Thyroid gland (tissue), 4 donors: Measurements from ENCODE around the gene FOXC2. TPM values are rescaled to one million over a fixed set of nuclear protein-coding genes. Genes with fewer than 3 reads are reported as not detected.

ENCODE experiments used
- DNase-seq, 2 donors: peaks; one replicate each; pipeline ENCODE4 v3.0.0-alpha.2; 2019
- H3K27ac ChIP-seq, 3 donors: fragments of 200-600 bp; sonication (generic); 1 replicate in 2 of 3; 2 replicates in 1 of 3; pipeline ENCODE4 v1.5.1; 2016 to 2019; ENCODE audit warnings: mild to moderate bottlenecking in 1 of 3, moderate library complexity in 1 of 3
- H3K27me3 ChIP-seq: fragments of 200-600 bp; sonication (generic); one replicate; pipeline ENCODE4 v1.5.1; 2019
- H3K36me3 ChIP-seq, 2 donors: fragments of 200-600 bp; sonication (generic); one replicate each; pipeline ENCODE4 v1.5.1; 2016 to 2019
- H3K4me1 ChIP-seq, 2 donors: fragments of 200-600 bp; sonication (generic); one replicate each; pipeline ENCODE4 v1.5.1; 2017 to 2019
- H3K4me3 ChIP-seq, 3 donors: fragments of 200-600 bp; sonication (generic); replicated peaks in 1 of 3; 1 replicate in 2 of 3; 2 replicates in 1 of 3; pipeline ENCODE4 v1.5.1; 2016; ENCODE audit warnings: mild to moderate bottlenecking in 1 of 3
- H3K9me3 ChIP-seq: fragments of 200-600 bp; sonication (generic); one replicate; pipeline ENCODE4 v1.5.1; 2017
- POLR2A ChIP-seq, 2 donors: fragments of 450-650 bp; IDR thresholded peaks; one replicate each; pipeline ENCODE4 v1.6.1; 2017; ENCODE audit warnings: antibody characterized with exemption in 2 of 2, mild to moderate bottlenecking in 2 of 2, moderate library complexity in 1 of 2
- WGBS, 2 donors: methylation state at CpG; one replicate each; pipeline ENCODE4 v1.1.5; 2017; 5-methylcytosine and 5-hydroxymethylcytosine counted together
- intact Hi-C: fragments of 100-400 bp; cut with DNase I; formaldehyde crosslinking; loops from one replicate; pipeline ENCODE4 v1.15.1; 2023
- total RNA-seq, 4 donors: library from RNA; depleted of rRNA; stranded (reverse); fragments of >200 nt; gene quantifications; one replicate each; pipeline ENCODE4 v1.2.3, GENCODE V29; 2016
- TF ChIP-seq, protein P1 (sequence below), 6 experiments: fragments of 200-600 bp in 3 of 6; fragments of 450-650 bp in 3 of 6; sonication (generic) in 3 of 6; IDR thresholded peaks; one replicate each; pipeline ENCODE4 v1.5.1; 2016 to 2019; ENCODE audit warnings: antibody characterized with exemption in 6 of 6, mild to moderate bottlenecking in 2 of 6, inconsistent platforms in 1 of 6, moderate library complexity in 1 of 6

The FOXC2 gene
- total RNA-seq, 4 donors from 2014 or later: 1.9 to 4.0 (median 2.1) TPM

DNA sequence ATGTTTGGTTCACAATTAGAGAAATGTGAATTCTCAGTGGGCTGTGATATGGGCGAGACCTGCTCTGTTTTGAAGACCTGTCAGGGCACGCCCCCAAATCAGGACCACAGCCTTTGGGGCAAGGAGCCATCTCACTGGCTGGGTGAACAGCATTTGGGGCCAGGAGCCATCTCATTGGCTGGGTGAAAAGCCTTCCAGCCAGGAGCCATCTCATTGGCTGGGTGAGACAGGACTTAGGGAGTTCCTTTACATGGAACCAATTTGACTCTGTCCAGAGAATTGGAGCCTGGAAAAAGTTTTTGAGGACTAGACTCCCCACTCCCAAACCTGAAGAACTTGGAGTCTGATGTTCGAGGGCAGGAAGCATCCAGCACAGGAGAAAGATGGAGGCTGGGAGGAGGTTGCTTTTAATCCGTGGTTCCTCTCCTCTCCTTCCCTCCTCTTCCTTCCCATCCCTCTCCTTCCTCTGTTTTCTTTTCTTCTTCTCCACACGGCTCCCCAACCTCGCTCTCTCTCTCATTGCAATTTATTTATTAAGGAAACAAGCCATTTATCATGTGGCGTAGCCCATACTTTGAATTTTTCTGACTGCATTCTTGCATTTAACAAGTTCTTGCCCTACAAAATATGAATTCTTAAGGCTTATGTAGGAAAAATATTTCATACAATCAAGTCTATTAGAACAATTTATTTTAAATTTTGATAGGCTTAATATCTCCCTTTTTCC lies 31.4 kb downstream of the FOXC2 start:
- Histone ChIP-seq H3K4me1 (no peaks in the 10 kb centered on the region), H3K4me3 (no peak overlapping the region), H3K36me3 (no peaks in the 10 kb centered on the region), H3K9me3 (no peaks in the 10 kb centered on the region), H3K27me3 (no peaks in the 10 kb centered on the region), H3K27ac (no peak overlapping the region)
- DNase-seq: no peak
- intact Hi-C loops: no loop called here
- TF ChIP-seq, protein P1, sequence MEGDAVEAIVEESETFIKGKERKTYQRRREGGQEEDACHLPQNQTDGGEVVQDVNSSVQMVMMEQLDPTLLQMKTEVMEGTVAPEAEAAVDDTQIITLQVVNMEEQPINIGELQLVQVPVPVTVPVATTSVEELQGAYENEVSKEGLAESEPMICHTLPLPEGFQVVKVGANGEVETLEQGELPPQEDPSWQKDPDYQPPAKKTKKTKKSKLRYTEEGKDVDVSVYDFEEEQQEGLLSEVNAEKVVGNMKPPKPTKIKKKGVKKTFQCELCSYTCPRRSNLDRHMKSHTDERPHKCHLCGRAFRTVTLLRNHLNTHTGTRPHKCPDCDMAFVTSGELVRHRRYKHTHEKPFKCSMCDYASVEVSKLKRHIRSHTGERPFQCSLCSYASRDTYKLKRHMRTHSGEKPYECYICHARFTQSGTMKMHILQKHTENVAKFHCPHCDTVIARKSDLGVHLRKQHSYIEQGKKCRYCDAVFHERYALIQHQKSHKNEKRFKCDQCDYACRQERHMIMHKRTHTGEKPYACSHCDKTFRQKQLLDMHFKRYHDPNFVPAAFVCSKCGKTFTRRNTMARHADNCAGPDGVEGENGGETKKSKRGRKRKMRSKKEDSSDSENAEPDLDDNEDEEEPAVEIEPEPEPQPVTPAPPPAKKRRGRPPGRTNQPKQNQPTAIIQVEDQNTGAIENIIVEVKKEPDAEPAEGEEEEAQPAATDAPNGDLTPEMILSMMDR (IDR thresholded peaks at IDR 0.05): no peak
- TF ChIP-seq POLR2A (IDR thresholded peaks at IDR 0.05): no peak
- WGBS, 2 donors: 61 to 64% methylated on average over 7 of the region's 7 CpGs

DNA sequence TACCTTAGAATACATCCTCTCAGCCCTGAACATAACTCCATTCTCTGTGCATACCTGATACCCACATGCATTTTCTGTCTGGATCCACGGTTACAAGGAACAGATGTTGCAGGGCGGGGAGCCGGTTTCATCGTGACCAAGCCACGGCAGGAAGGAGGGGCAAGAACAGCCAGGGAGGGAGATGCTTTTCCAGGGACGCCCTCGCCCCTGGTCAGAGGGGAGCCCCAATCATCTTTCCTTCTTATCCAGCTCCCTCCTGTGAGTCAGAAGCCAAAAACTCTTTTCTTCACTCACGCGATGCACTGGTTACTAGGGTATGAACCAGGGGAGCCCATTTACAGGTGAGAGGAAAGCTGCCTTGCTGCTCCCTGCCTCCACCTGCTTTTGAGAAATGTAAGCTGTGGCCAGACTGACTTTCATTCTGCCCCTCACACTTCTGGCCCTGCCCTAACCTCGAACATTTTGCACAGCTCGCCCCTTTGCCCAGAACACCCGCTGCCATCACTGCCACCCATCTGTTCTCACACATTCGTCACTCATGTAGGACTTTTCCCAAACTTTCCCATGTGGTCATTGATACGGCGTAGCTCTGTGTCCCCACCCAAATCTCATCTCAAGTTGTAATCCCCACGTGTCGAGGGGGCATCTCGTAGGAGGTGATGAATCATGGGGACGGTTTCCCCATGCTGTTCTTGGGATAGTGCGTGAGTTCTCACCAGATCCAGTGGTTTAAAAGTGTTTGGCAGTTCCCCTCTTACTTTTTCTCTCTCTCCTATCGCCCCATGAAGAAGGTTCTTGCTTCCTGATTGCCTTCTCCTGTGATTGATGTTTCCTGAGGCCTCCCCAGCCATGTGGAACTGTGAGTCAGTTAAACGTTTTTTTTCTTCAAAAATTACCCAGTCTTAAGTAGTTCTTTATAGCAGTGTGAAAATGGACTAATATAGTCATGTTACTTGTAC lies 32.3 kb downstream of the FOXC2 start:
- Histone ChIP-seq H3K36me3 (no peaks in the 10 kb centered on the region), H3K4me1 (no peaks in the 10 kb centered on the region), H3K27ac (no peak overlapping the region), H3K27me3 (no peaks in the 10 kb centered on the region), H3K4me3 (no peak overlapping the region), H3K9me3 (no peaks in the 10 kb centered on the region)
- intact Hi-C loops: no loop called here
- DNase-seq: no peak
- WGBS, 2 donors: 77 to 82% methylated on average over 22 of the region's 22 CpGs
- no peak for TF ChIP-seq POLR2A (IDR thresholded peaks at IDR 0.05)
- TF ChIP-seq, protein P1 (IDR thresholded peaks at IDR 0.05): no peak

- DNase-seq: no peak
- Histone ChIP-seq H3K9me3 (no peaks in the 10 kb centered on the region), H3K4me3 (no peak overlapping the region), H3K36me3 (no peaks in the 10 kb centered on the region), H3K27me3 (no peaks in the 10 kb centered on the region), H3K4me1 (no peaks in the 10 kb centered on the region), H3K27ac (no peak overlapping the region)
- WGBS, 2 donors: 78 to 93% methylated on average over 2 of the region's 2 CpGs
- TF ChIP-seq POLR2A (IDR thresholded peaks at IDR 0.05): no peak
- TF ChIP-seq, protein P1 (IDR thresholded peaks at IDR 0.05): no peak
- intact Hi-C loops: no loop called here
Measured at GRCh38 chr16:86601356-86601755, 34.7 kb downstream of the FOXC2 start.

DNA sequence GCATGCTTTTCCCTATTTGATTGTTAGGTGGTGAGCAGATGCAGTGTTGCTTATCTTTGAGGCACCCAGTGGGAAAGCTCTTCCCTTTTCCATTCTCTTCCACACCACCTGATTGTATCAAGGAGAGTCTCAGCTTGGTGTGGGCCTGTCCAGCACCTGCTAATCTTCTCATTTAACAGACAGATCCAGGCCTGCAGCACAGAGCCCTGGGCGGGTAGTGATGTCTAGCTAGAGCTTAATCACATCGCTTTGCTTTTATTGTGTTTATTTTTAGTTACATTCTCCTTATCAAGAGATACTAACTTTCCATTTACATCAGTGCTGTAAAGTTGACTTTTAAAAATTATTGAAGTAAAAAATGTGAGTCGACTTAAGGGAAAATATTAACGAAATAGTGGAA lies 35.9 kb downstream of the FOXC2 start:
- no peaks in the 10 kb centered on the region for H3K36me3 ChIP-seq
- intact Hi-C loops: no loop called here
- DNase-seq: no peak
- H3K4me3 ChIP-seq: no peak overlapping the region
- H3K27me3 ChIP-seq: no peaks in the 10 kb centered on the region
- no peaks in the 10 kb centered on the region for H3K4me1 ChIP-seq
- TF ChIP-seq, protein P1 (IDR thresholded peaks at IDR 0.05): no peak
- no peak for TF ChIP-seq POLR2A (IDR thresholded peaks at IDR 0.05)
- 80% methylated on average over 4 of the region's 4 CpGs for WGBS, 2 donors
- no peak overlapping the region for H3K27ac ChIP-seq
- no peaks in the 10 kb centered on the region for H3K9me3 ChIP-seq
